Measurements from ENCODE around the gene GBX2. TPM values are rescaled to one million over a fixed set of nuclear protein-coding genes. Genes with fewer than 3 reads are reported as not detected.

The GBX2 gene
- total RNA-seq, 4 donors from 2014 or later, result not detected

DNA sequence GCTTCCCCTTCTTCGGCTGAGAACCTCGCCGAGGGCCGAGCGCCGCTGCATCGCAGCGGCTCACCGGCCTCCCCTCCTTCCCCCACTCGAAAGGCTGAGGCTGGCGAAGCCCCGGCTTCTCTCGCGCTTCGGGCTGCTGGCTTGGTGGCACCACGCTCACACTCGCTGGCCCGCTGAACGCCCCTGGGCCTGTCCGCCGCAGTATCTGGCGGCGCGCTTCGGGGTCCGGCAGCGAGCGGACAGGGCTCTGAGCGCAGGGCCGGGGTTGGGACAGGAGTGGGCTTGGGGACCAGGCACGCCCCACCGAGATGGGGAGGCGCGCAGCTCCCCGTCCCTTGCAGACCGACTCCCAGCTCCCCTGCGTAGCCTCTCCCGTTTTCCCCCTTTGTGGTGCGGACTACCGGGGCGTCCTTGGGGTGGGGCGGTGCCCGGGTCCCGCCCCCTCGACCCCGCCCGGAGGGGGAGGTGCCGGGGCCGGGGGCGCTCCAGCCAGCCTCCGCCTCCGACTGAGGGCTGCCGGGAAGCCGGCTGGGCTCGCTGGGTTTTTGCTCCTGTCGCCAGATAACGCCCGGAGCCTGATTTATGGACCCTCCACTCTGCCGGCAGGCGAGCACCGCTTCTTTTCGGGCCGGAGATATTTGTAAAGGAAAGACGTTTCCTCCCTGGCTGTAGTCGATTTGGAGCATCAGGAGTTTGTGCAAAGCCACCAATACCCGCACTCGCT is 3.8 kb downstream of the GBX2 start:
- Histone ChIP-seq H3K9me3 (no peaks in the 10 kb centered on the region), H3K27ac (no peak overlapping the region), H3K36me3 (no peaks in the 10 kb centered on the region), H3K27me3 (peaks cover 59 to 100% (median 64%) of the 10 kb centered on the region in 4 donors), H3K4me3 (peak overlapping the region in 3 of 4 donors; percentile 13 to 61 (median 29)), H3K4me1 (peaks cover 35 to 83% (median 43%) of the 10 kb centered on the region in 3 donors)
- intact Hi-C loops (cut with DNase I), result no loop called here
- WGBS, 2 donors, result 0 to 8% methylated on average over 2 to 4 of the region's 67 CpGs
- TF ChIP-seq, protein P1, sequence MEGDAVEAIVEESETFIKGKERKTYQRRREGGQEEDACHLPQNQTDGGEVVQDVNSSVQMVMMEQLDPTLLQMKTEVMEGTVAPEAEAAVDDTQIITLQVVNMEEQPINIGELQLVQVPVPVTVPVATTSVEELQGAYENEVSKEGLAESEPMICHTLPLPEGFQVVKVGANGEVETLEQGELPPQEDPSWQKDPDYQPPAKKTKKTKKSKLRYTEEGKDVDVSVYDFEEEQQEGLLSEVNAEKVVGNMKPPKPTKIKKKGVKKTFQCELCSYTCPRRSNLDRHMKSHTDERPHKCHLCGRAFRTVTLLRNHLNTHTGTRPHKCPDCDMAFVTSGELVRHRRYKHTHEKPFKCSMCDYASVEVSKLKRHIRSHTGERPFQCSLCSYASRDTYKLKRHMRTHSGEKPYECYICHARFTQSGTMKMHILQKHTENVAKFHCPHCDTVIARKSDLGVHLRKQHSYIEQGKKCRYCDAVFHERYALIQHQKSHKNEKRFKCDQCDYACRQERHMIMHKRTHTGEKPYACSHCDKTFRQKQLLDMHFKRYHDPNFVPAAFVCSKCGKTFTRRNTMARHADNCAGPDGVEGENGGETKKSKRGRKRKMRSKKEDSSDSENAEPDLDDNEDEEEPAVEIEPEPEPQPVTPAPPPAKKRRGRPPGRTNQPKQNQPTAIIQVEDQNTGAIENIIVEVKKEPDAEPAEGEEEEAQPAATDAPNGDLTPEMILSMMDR (IDR thresholded peaks at IDR 0.05), result no peak
- TF ChIP-seq POLR2A (IDR thresholded peaks at IDR 0.05), result no peak
- no peak for DNase-seq

DNA sequence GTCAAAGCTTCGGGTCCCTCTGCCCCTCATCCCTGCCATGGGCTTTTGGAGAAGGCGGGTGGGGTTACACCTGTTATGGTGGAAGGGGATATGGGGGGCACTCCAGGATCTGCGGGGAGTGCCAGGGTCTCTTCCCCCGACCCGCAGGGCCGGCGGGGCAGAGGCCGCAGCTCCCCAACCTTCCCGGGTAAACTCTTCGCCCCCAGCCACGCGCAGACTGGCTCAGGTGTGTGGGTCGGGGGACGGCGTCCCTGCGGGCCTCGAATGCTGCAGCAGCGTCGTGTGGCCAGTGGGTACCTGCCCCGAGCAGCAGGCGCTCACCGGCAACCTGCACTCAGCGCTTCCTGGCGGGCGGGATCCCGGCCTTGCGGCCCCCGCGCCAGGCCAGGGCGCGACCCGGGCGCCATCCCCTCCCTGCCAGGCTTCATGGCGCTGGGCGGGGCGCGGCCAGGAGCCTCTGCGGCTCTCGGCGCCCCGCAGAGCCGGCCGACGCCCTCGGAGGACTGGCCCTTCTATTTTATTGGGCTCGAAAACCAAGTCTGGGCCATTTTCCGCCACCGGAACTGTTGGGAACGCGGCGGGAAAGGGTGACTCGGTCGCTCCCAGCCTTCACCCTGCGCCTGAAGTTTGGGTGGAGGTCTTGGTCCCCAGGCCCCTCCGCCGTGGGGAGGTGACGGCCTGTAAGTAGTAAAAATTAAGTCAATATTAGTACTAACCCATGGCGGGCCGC is 4.5 kb downstream of the GBX2 start:
- Histone ChIP-seq H3K27me3 (peaks cover 51 to 100% (median 59%) of the 10 kb centered on the region in 4 donors), H3K9me3 (no peaks in the 10 kb centered on the region), H3K27ac (no peak overlapping the region), H3K36me3 (no peaks in the 10 kb centered on the region), H3K4me1 (peaks cover 33 to 77% (median 42%) of the 10 kb centered on the region in 3 donors), H3K4me3 (peak overlapping the region in 3 of 4 donors; percentile 13 to 61 (median 29))
- intact Hi-C loops (cut with DNase I), result no loop called here
- TF ChIP-seq, protein P1 (IDR thresholded peaks at IDR 0.05), result no peak
- TF ChIP-seq POLR2A (IDR thresholded peaks at IDR 0.05), result no peak
- no peak for DNase-seq
- 14% methylated on average over 7 of the region's 59 CpGs; no CpG with 5 or more reads in 1 of the 2 donors for WGBS, 2 donors

DNA sequence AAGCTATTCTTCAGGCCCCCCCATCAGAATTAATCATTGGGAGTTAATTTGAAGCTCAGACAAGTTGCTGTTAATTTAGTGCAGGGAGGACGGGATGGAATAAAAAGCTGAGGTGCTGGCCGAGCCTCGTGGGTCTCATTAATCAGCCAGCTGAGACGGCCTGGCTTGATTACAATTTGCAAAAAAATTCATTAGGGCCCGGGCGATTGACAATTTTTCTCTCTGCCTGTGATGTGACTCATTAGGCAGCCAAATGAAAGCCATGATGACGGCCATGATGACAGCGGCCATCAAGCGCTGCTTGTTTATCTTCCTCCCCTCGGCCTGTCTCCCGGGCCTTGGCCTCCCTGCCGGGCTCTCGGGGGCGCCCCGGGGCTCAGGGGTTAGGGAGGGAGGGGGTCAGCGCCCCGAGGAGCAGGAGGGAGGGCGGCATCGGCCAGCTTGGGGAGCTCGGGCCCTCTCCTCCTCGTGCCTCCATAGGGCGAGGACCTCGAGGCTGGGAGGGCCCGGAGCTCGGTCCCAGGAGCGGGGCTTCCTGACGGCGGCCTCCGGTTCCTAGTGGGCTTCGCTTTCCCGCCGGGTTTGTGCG is 5.2 kb downstream of the GBX2 start:
- DNase-seq, result no peak
- H3K27ac ChIP-seq, result no peak overlapping the region
- H3K36me3 ChIP-seq, result no peaks in the 10 kb centered on the region
- TF ChIP-seq POLR2A (IDR thresholded peaks at IDR 0.05), result no peak
- TF ChIP-seq, protein P1 (IDR thresholded peaks at IDR 0.05), result no peak
- H3K4me3 ChIP-seq, result peak overlapping the region in 2 of 4 donors; percentile 29 to 61
- intact Hi-C loops (cut with DNase I), result no loop called here
- H3K4me1 ChIP-seq, result peaks cover 27 to 70% (median 37%) of the 10 kb centered on the region in 3 donors
- 31 to 39% methylated on average over 6 to 20 of the region's 33 CpGs for WGBS, 2 donors
- H3K27me3 ChIP-seq, result peaks cover 47 to 100% (median 55%) of the 10 kb centered on the region in 4 donors
- H3K9me3 ChIP-seq, result no peaks in the 10 kb centered on the region

DNA sequence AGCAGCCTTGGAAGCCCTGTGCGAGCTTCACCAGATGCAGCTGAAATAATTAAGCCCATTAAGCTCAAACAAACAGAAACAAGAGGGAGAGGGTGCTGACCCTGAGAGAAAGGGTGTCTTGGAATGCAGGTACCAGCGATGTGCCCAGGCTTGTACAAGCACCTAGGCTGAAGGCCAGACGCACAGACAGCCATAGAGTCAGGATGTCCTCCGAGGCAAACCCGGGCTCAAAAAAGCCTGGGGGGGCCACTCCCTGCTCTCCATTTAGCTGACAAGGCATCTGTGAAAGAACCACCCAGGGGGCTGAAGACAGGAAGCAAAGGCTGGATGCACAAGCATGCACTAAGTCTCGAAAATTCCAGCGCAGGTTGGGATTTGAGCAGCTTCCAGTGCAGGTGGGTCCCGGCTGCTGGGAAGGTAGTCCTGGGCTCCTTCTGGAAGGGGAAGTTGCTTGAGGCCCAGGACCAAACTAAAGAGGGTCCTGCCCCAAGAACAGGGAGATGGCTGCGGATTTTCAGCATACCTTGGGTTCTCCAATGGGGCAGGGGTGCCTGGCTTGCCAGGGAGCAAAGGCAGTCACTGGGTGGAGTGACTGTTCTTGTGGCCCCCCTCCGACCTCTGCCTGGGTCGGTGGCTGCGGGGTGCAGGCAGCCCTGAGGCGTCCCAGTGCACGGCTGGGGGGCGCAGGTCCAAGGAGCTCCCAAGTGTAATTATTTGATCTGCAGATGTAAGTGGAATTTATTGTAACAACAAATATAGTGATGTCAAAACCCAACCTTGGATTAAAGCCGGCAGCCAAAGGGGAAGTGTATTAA is 5.9 kb downstream of the GBX2 start:
- Histone ChIP-seq H3K27me3 (peaks cover 39 to 100% (median 52%) of the 10 kb centered on the region in 4 donors), H3K4me3 (no peak overlapping the region), H3K27ac (no peak overlapping the region), H3K4me1 (peaks cover 20 to 63% (median 35%) of the 10 kb centered on the region in 3 donors), H3K9me3 (no peaks in the 10 kb centered on the region), H3K36me3 (no peaks in the 10 kb centered on the region)
- intact Hi-C loops (cut with DNase I), result no loop called here
- no peak for TF ChIP-seq POLR2A (IDR thresholded peaks at IDR 0.05)
- TF ChIP-seq, protein P1 (IDR thresholded peaks at IDR 0.05), result no peak
- DNase-seq, result no peak
- 25 to 33% methylated on average over 7 to 8 of the region's 16 CpGs for WGBS, 2 donors

Measured in esophagus squamous epithelium (tissue), 5 donors.